ENCODE measurements around the gene USP9X.
A peak's percentile ranks its signal among the peaks of the same experiment; 100 is the strongest.
"Not testable (repeated sequence)": the region's sequence is repeated elsewhere in the genome, so short reads cannot be mapped to it uniquely, and the experiment has no call there.

Gene USP9X

GRCh38 chrX:41084893-41085511 is at the start of gene USP9X:
Gene USP9X, plus strand, starts transcription at chrX:41085445. Its CDS starts 38,184 bp downstream, at chrX:41123629.
- DNase-seq: peak; percentile 74

- no peak for DNase-seq
These were observed 49.7 kb upstream of the USP9X start for GRCh38 chrX:41035582-41035981.

- DNase-seq: no peak
These were observed 48.4 kb upstream of the USP9X start for GRCh38 chrX:41036668-41037326.

GRCh38 chrX:41043196-41043595 is 42.0 kb upstream of the USP9X start:
- no peak for DNase-seq

- no peak for DNase-seq
These were observed 41.4 kb upstream of the USP9X start for GRCh38 chrX:41043674-41044345.

GRCh38 chrX:41045960-41046567 is 39.2 kb upstream of the USP9X start:
- DNase-seq: no peak

GRCh38 chrX:41047878-41048534 is 37.2 kb upstream of the USP9X start:
- DNase-seq: no peak

- DNase-seq: no peak
These were observed 34.9 kb upstream of the USP9X start for GRCh38 chrX:41050359-41050758.

- no peak for DNase-seq
These were observed 34.0 kb upstream of the USP9X start for GRCh38 chrX:41051288-41051687.

GRCh38 chrX:41055740-41056139 is 29.5 kb upstream of the USP9X start:
- no peak for DNase-seq

GRCh38 chrX:41063276-41063675 is 22.0 kb upstream of the USP9X start:
- not testable (repeated sequence) for DNase-seq

- no peak for DNase-seq
These were observed 21.2 kb upstream of the USP9X start for GRCh38 chrX:41064018-41064417.

- no peak for DNase-seq
These were observed 18.9 kb upstream of the USP9X start for GRCh38 chrX:41066391-41066790.

- no peak for DNase-seq
These were observed 18.3 kb upstream of the USP9X start for GRCh38 chrX:41066969-41067368.

- no peak for DNase-seq
These were observed 17.5 kb upstream of the USP9X start for GRCh38 chrX:41067721-41068120.

- DNase-seq: no peak
These were observed 8.5 kb upstream of the USP9X start for GRCh38 chrX:41076742-41077141.

GRCh38 chrX:41081821-41082220 is 3.4 kb upstream of the USP9X start:
- DNase-seq: no peak

GRCh38 chrX:41082783-41083182 is 2.5 kb upstream of the USP9X start:
- DNase-seq: no peak

GRCh38 chrX:41084044-41084892 is 977 bp upstream of the USP9X start:
- peak; percentile 93 for DNase-seq

- DNase-seq: no peak
These were observed 250 bp downstream of the USP9X start for GRCh38 chrX:41085512-41085877.

GRCh38 chrX:41085878-41086626 is 807 bp downstream of the USP9X start:
- peak; percentile 14 for DNase-seq

- no peak for DNase-seq
These were observed 1.3 kb downstream of the USP9X start for GRCh38 chrX:41086627-41086932.

All from NCI-H1105 (cell line).